Measurements from ENCODE around the gene PLCB1.

- no peak for TF ChIP-seq REST (IDR thresholded peaks at IDR 0.05; ENCODE audit: insufficient read depth in 1 of 2, low read depth in 2 of 2, low read length in 2 of 2)
- TF ChIP-seq SIN3A (IDR thresholded peaks at IDR 0.05; ENCODE audit: borderline replicate concordance, insufficient read depth, low read length): no peak
Measured at GRCh38 chr20:8700756-8701155, 568.7 kb downstream of the PLCB1 start.
